HEK293 (cell line): ENCODE measurements around the gene ATP23.

Experiments used
- YY1 ChIP-seq: fragments of 450-650 bp; formaldehyde crosslinking; IDR thresholded peaks from 2 replicates; pipeline ENCODE4 v1.5.1; 2018; ENCODE audit warnings: missing biosample characterization, missing genetic modification characterization
- ZNF274 ChIP-seq, 2 experiments: fragments of 200-500 bp in 1 of 2; fragments of 450-650 bp in 1 of 2; sonication (Bioruptor generic) in 1 of 2; formaldehyde crosslinking in 1 of 2; IDR thresholded peaks; 2 replicates each; pipeline versions ENCODE4 v1.5.1 to v1.6.1; 2014 to 2016; ENCODE audit warnings: borderline replicate concordance in 1 of 2, inconsistent platforms in 1 of 2, low read length in 1 of 2, missing biosample characterization in 1 of 2, missing genetic modification characterization in 1 of 2
- ZNF473 ChIP-seq: fragments of 450-650 bp; formaldehyde crosslinking; IDR thresholded peaks from 2 replicates; pipeline ENCODE4 v1.5.1; 2017; ENCODE audit warnings: missing biosample characterization, missing genetic modification characterization
- TF ChIP-seq, protein P1 (sequence below): fragments of 450-650 bp; formaldehyde crosslinking; IDR thresholded peaks from 2 replicates; pipeline ENCODE4 v1.5.1; 2016; ENCODE audit warnings: missing biosample characterization, missing genetic modification characterization

DNA sequence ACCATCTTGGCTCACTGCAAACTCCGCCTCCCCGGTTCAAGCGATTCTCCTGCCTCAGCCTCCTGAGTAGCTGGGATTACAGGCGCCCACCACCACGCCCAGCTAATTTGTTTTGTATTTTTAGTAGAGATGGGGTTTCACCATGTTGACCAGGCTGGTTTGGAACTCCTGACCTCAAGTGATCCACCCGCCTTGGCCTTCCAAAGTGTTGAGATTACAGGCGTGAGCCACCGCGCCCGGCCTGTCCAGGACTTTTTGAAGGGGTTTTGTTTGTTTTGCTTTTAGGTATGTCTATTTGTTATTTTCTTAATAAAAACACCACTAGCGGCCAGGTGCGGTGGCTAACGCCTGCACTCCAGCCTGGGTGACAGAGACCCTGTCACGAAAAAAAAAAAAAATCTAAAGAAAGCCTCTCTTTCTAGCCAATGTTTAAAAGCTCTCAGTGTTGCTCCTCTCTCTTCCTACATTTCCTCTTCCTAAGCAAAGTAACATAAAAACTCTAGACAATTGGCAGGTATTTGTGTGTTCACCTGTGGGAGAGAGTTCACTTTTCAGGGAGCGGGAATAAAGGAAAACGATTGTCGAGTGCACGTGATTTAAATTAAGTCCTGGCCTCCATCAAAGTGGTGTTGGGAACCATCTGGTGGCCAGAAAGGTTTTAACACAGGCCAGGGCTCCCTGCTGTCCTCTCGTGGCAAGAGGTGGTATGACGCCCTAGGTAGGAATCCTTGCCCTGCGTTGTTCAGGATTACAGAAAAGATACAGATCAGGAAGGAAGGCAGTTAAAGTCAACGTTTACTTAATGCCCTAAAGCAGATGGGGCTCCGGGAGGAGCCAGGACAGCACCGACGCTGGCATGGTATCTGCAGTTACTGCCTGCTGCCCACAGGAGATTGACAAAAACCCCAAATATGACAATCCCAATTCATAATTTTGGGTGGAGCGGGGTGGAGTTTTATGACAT, 36.2 kb upstream of the ATP23 start:
- TF ChIP-seq YY1 (tag by site-specific recombination) = no peak
- TF ChIP-seq, protein P1, sequence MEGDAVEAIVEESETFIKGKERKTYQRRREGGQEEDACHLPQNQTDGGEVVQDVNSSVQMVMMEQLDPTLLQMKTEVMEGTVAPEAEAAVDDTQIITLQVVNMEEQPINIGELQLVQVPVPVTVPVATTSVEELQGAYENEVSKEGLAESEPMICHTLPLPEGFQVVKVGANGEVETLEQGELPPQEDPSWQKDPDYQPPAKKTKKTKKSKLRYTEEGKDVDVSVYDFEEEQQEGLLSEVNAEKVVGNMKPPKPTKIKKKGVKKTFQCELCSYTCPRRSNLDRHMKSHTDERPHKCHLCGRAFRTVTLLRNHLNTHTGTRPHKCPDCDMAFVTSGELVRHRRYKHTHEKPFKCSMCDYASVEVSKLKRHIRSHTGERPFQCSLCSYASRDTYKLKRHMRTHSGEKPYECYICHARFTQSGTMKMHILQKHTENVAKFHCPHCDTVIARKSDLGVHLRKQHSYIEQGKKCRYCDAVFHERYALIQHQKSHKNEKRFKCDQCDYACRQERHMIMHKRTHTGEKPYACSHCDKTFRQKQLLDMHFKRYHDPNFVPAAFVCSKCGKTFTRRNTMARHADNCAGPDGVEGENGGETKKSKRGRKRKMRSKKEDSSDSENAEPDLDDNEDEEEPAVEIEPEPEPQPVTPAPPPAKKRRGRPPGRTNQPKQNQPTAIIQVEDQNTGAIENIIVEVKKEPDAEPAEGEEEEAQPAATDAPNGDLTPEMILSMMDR = peak; percentile 99
- TF ChIP-seq ZNF274 (IDR thresholded peaks at IDR 0.05; ENCODE audit: low read length) = no peak
- TF ChIP-seq ZNF274 (tag by site-specific recombination; IDR thresholded peaks at IDR 0.05; ENCODE audit: borderline replicate concordance) = no peak
- TF ChIP-seq ZNF473 = no peak
